Kidney capillary endothelial cell (primary cell): ENCODE measurements around the gene TLR2.
"Not testable (repeated sequence)": the region's sequence is repeated elsewhere in the genome, so short reads cannot be mapped to it uniquely, and the experiment has no call there.

Experiments used
- DNase-seq: peaks from one replicate; pipeline ENCODE4 v3.0.0-alpha.2; 2018; ENCODE audit warnings: low spot score

Gene TLR2

DNA sequence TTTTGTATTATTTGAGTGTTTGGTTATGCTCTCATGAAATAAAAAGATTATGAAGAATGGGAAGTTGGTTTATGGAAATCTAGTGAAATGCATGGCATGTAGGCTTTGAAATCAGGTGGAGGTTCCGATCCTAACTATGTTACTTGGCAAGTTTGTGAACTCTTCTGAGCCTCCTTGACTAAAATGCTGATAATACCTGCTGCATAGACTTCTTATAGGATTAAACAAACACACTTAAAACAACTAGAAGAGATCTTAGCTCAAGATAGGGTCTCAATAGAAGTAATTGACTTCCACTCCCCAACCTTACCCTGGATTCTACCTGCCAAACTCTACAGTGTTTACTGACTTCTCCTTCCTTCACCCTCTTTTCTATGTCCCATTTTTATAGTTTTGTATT lies 22.2 kb upstream of the TLR2 start:
- no peak for DNase-seq

DNA sequence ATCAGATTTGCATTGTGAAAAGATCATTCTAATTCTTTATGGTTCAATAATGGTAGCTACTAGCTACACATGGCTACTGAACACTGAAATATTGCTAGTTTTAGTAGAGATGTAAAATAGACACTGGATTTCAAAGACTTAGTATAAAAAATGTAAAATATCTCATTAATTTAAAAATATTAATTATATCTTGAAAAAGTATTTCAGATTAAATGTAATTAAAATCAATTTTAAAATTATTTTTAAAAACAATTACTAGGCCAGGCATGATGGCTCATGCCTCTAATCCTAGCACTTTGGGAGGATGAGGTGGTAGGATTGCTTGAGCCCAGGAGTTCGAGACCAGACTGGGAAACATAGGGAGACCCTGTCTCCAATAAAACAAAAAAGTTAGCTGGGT lies 20.4 kb upstream of the TLR2 start:
- DNase-seq = no peak

DNA sequence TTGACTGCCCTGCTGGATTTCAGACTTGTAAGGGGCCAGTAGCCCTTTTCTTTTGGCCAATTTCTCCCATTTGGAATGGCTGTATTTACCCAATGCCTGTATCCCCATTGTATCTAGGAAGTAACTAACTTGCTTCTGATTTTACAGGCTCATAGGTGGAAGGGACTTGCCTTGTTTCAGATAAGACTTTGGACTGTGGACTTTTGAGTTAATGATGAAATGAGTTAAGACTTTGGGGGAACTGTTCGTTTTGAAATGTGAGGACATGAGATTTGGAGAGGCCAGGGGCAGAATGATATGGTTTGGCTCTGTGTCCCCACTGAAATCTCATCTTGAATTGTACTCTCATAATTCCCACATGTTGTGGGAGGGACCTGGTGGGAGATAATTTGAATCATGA lies 17.6 kb upstream of the TLR2 start:
- DNase-seq = not testable (repeated sequence)

DNA sequence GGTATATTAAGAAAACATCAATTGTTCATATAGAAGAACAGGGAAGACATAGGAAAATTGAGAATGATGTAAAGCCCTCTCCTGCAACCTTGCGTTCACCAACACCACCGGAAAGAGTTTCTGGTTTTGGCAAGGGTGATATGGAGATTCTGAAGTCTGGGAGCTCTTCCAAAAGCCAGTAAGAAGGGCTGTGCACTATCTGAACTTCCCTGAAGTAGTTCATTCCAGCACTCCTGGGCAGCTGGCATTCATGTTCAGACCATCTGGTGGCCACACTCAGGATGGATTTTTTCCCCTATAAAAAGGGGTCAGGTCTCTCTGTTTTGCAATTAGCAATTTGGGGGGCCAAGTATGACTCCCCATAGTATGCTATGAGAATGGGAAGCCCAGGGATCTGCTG lies 15.4 kb upstream of the TLR2 start:
- DNase-seq = no peak

DNA sequence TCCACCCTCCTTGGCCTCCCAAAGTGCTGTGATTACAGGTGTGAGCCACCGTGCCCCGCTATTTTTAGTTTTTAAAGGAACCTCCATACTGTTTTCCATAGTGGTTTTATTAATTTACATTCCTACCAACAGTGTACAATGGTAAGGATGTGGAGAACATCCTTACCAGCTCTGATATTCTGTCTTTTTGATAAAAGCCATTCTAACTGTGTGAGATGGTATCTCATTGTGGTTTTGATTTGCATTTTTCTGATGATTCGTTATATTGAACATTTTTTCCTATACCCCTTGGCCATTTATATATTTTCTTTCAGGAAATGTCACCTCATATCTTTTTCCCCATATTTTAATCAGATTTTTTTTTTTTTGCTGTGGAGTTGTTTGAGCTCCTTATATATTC lies 14.2 kb upstream of the TLR2 start:
- no peak for DNase-seq

DNA sequence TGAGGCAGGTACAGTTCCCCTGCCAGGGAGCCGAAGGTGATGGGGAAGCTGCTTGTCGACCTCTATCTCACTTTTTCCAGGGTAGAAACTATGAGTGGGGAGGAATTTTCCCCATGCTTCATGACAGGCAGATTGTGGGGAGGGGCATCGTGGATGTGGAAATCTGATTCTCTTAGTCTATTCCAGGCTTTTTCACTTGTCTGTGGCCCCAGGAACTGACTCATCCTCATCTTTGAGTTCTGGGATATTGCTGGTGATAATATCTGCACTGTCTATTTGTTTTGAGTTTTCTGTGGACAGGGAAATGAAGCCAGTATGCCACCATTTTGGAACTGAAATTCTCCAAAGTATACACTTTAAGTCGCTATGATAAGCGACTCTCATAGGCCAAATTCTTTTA lies 7.6 kb upstream of the TLR2 start:
- no peak for DNase-seq

DNA sequence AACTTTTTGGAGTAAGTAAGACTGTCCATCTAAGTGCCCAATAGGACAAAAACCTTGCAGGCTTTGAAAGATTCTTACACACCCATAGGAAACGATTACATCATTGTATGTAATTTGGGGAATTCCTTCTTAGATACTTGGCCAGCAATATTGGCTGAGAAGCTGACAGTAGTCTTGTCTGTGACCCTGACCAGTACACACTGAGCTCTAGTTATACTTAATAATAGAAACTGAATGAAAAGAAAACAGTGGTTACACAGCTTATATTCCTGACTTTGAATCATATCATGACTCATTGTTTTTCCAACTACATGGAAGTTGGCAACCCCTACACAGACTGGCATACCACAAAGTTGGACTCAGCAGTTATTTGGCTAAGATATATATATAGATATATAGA lies 7.1 kb upstream of the TLR2 start:
- DNase-seq = peak; percentile 71

DNA sequence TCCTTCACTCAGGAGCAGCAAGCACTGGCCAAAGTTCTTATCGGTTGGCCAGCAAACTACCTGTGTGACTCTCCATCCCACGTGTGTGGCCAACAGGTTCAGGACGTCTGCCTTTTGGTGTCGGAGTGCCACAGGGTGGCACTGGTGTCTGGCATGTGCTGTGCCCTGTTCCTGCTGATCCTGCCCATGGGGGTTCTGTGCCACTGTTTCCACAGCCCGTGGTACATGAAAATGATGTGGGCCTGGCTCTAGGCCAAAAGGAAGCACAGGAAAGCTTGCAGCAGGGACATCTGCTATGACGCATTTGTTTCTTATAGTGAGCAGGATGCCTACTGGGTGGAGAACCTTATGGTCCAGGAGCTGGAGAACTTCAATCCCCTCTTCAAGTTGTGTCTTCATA lies 4.6 kb upstream of the TLR2 start:
- DNase-seq = no peak

DNA sequence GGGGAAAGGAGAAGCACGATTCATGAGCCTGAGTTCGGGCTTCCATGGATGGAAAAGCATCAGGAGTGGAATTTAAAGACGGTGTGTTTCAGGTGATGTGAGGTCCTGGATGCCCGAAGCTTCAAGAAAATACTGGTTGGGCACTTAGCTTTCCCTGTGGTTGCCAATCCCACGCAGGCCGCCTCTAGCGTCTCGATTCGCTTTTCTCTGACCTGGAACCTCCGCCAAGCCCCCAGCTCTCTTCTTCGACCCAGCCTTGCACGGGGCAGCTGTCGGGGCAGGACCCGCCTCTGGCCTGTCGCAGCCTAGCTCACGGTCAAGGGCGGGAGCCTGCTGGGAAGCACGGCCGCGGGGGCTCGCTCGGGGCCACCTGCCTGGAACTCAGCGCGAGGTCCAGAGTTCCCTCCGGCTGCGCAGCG lies 308 bp upstream of the TLR2 start:
- no peak for DNase-seq

DNA sequence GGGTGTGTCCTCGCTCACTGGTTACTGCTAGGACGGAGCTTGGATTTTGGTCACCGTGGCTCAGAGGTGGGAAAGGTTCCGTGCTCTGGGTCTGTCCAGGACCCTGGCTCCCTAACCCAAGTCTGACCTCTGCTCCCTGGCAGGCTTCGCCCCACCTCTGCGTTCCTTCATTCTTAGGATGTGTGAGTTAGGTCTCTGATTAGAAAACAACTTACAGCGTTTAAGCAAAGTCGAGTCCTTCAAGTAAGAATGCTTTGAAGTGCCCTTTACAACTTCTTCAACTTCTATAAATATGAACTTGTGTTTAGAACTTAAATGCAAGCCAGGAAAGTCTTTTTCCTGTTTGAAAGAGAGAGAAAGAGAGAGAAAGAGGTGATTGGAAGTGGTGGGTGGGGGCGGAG lies 891 bp downstream of the TLR2 start:
- no peak for DNase-seq

DNA sequence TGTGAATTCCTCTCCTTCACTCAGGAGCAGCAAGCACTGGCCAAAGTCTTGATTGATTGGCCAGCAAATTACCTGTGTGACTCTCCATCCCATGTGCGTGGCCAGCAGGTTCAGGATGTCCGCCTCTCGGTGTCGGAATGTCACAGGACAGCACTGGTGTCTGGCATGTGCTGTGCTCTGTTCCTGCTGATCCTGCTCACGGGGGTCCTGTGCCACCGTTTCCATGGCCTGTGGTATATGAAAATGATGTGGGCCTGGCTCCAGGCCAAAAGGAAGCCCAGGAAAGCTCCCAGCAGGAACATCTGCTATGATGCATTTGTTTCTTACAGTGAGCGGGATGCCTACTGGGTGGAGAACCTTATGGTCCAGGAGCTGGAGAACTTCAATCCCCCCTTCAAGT lies 20.4 kb downstream of the TLR2 start:
- no peak for DNase-seq

DNA sequence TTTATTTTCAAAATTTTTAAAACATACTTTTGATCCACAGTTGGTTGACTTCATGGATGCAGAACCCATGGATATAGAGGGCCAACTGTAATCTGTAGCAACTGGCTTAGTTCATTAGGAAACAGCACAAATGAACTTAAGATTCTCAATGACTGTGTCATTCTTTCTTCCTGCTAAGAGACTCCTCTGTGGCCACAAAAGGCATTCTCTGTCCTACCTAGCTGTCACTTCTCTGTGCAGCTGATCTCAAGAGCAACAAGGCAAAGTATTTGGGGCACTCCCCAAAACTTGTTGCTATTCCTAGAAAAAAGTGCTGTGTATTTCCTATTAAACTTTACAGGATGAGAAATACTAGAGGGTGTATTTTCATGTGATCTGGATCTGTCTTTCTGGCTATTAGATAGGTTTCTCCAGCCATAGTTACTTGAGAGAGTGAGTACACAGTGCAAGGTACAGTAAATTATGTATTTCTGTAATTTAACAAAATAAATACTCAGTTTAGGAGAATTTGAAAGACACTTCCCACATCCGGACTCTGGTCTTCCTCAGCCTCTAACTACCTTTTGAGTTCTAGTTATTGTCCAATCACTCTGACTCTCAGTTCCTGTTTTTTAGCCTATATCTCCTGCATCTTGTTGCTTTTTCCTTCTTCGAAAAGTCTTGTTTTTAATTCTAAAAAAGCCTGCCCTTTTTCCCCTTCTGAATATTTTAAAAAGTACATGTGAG lies 21.8 kb downstream of the TLR2 start:
- DNase-seq = no peak

DNA sequence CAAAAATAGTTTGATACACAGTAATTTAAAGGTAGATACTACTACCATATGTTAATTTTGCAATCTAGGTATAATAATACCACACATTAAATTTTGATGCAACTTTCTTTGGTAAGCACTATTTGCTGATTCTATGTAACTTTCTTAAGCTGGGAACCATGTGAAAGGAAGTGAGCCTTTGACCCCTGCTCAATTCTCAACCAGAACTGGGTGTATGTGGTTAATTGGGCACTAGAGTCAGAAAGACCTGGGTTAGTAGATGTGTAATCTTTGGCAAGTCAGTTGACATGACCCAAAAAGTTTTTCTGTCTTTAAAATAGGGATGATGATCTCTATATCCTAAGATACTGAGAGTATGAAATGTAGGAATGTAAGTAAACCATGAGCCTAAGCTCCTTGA lies 22.4 kb downstream of the TLR2 start:
- no peak for DNase-seq

DNA sequence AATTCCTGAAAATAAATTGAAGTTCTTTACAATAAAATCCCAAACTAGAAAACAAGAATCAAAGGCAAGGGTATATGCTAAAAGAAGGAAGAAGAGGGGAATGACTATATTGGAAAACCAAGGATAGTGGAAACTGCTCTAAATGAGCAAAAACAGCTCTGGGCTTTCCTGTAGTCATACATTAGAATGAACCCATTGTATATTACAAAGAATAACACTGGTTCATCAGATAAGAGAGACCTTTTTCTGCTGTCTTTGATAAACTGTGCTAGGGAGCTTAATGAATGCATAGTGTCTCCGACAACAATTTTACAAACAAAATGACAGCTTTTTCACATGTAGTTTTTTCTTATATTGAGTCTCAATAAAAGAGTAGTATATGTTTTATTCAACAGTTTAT lies 26.6 kb downstream of the TLR2 start:
- no peak for DNase-seq

DNA sequence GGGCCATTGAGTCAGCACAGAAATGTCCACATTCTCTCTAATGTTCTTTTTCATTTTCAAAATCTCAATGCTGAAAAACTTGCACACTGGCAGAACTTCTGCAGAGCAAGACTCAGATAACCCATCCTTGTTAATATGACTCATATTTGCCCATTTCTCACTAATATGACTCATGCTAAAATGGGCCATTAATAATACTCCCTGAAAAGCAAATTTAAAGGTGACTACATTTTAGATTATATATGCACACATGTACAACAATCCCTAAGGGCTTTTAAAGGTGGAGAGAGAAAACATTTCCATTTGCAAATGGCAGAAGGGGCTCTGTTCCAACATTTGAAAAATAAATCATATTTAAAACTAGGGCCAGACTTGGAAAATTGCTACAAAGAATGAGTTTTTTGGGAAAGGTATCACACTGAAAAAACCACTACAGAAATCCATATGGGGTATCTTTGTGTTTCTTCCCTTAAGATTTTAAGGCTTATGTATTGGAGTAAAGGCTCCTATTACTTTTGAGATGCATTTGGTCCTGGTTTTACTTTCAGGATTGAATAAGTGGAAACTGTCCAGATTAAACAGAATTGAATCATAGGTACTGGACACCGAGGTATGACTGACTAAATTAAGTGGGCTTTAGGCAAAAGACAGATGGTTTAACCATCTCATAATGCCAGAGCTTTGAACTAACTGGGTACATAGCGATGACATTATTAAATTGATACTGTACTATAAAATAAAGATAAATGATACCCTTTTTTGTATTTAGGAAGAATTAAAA lies 30.0 kb downstream of the TLR2 start:
- DNase-seq = peak; percentile 29

DNA sequence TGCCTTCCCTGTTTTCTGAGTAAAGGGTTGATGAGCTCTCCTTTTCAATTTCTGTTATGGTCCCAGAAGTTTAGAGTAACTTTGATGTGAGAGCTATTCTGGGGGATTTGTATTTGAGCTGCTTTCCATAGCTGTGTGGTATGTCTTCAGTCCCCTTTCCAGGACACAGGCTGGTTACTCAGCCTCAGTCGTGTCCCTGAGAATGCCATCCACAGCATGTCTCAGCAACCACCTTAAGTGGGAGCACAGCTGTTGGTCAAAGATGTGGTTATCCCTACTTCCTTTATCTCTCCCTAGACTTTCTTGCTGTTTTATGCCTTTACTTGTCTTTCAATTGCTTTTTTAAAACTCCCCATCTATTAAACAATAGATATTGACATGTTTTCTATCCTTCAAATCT lies 38.0 kb downstream of the TLR2 start:
- no peak for DNase-seq

DNA sequence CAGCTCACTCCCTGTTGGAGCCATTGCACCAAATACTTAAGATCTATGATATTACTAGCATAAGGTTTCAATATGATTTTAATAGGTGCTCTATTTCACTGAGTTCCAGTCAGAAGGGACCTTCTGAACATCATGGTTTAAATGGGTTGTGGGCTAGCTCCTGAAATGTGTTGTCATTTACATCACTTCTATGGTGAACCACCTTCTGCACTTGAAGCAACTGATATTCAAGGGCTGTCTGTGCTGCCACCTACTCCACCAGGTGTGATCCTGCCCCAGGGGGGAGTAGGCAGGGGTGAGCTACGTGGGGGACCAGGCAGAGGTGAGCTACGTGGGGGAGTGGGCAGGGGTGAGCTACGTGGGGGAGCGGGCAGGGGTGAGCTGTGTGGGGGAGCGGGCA lies 40.5 kb downstream of the TLR2 start:
- no peak for DNase-seq

DNA sequence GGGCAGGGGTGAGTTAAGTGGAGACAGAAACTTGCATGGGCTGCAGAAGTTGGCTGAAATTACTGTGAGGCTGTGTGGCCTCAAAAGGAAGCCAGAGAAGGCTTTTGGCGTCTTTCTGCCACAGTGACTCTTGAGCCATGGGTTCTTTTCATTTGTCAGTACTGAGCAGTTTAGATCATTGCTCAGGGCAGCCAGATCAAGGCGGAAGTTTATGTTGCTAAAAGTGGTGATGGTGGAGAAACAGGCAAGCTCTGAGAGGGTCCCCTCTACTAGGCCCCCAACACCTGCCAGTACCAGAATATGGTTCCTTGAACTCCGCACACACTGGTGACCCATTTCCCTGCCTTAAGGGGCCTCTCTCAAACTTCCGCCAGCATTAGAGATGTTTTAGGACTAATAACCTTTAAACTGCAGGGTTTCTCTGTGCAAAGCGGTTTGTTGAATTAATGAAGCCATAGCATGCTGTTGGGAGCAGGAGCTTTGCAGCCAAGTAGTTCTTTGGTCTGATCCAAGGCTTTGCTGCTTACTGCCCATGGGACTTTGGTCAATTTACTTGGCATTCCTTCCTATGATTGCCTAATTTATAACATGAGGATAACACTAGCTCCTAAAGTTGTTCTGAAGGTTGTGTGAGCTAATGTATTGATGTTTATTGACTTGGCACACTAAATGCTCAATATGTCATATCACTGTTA lies 41.2 kb downstream of the TLR2 start:
- DNase-seq = no peak

DNA sequence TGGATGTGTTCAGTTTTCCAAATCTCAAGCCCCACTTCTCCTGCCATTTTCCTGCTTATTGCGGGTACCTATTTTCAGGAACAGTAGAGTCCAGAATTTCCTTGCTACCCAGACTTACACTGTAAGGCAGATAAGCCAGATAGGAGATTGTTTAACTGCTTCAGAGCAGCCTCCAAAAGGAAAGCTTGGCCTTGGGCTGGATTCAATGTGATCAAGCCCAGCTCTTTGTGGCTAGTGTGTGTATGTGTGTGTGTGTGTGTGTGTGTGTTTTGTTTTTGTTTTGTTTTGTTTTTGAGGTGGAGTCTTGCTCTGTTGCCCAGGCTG lies 41.7 kb downstream of the TLR2 start:
- no peak for DNase-seq

DNA sequence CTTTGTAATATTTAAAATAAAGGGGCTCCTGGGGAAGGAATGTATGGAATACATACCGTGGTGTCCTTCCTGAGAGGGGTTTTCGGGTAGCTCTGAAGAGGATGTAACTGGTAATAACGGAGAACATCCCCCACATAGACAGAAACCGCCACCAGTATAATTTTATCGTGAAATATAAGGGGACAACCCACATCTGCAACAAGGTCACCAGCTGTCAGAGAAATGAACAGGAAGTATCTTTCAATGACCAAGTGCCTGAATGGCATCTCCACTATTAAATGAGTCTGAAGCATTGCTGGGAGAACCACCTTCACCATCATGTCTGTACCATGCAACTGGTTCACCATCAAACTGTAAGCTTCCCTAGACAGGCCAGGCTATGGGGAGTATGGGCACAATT lies 44.1 kb downstream of the TLR2 start:
- no peak for DNase-seq

DNA sequence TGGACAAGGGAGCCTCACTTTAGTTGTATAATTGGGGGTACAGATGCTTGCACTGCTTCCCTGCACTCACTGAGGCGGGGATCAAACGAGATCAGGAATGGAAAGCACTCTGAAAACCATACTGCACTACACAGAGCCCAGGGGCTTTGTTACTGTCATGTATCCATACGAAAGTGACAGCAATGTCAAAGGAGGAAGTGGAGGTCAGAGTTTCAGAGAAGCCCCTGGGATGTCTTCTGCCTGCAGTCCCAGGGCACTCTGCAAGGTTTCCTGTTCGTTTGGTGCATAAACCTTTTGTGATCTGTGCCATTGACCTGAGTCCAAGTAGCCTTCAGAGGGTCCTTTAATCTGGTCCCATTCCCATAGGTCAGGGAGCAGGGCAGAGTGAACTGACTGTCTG lies 44.6 kb downstream of the TLR2 start:
- no peak for DNase-seq

DNA sequence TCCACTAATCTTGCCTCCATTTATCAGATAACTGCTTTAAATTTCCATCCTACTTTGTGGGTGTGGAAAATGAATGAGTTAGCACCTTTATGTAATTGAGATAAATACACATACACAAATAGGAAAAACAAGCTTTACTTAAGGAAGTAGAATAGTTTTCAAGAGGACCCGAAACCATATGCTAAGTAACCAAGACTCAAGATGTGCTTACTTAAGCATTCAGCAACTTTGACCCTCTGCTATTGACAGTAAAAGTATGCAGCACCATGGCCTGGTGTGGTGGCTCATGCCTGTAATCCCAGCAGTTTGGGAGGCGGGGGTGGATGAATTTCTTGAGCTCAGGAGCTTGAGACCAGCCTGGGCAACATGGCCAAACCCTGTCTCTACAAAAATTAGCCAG lies 45.8 kb downstream of the TLR2 start:
- DNase-seq = no peak

DNA sequence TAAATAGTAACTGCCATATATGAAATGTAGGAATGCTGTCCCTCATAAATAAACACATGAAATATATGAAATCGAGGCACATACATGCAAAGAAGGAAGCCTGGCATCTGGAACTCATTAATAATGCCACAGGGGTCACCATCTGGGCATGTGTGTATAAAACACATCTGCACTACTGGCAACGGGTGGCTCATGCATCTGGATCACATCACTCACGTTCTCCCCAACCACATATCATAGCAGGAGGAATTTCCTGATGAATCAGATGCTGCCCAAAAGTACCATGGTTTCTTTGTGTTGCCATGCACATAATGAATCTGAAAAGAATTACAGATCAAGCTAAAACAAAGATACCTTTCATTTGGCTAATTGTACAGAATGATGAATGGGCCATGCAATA lies 47.2 kb downstream of the TLR2 start:
- peak; percentile 40 for DNase-seq
